RCC 7860 (cell line): ENCODE measurements around the gene STIP1.

Source experiments
- DNase-seq: peaks from one replicate; pipeline ENCODE4 v3.0.0-alpha.2; 2015; ENCODE audit warnings: low spot score
- FAIRE-seq: peaks from 2 replicates; lab custom pipeline; 2012; peaks lifted over from hg19 to GRCh38; lab: Jason Lieb, UNC

The STIP1 gene

GRCh38 chr11:64220798-64221197, 34.8 kb downstream of the STIP1 start:
- no peak for FAIRE-seq

GRCh38 chr11:64222651-64223000, 36.7 kb downstream of the STIP1 start:
- no peak for FAIRE-seq
- no peak for DNase-seq

More at GRCh38 chr11:64220798-64221197, 34.8 kb downstream of the STIP1 start:
- DNase-seq: no peak

- DNase-seq (no peak), FAIRE-seq (no peak)
These were observed 37.2 kb downstream of the STIP1 start for GRCh38 chr11:64223001-64223651.

- FAIRE-seq: no peak
- no peak for DNase-seq
These were observed 38.4 kb downstream of the STIP1 start for GRCh38 chr11:64224151-64224890.

GRCh38 chr11:64224891-64225607, 39.1 kb downstream of the STIP1 start:
- FAIRE-seq (no peak), DNase-seq (no peak)

GRCh38 chr11:64225608-64226506, 39.9 kb downstream of the STIP1 start, which contains the start of the genes NUDT22 and TRPT1:
NUDT22 (plus strand) TSS chr11:64226274; CDS start chr11:64226653, 379 bp downstream.
TRPT1 (minus strand) TSS chr11:64226186; CDS start chr11:64225860, 326 bp downstream.
- FAIRE-seq (no peak), DNase-seq (peak; percentile 53)

- FAIRE-seq: no peak
- peak; percentile 36 for DNase-seq
These were observed 40.6 kb downstream of the STIP1 start for GRCh38 chr11:64226507-64227051.

- FAIRE-seq: no peak
- DNase-seq: no peak
These were observed 41.5 kb downstream of the STIP1 start for GRCh38 chr11:64227405-64227956.

GRCh38 chr11:64229090-64229743, 43.2 kb downstream of the STIP1 start:
- DNase-seq (no peak), FAIRE-seq (no peak)

GRCh38 chr11:64229744-64230170, 43.8 kb downstream of the STIP1 start:
- DNase-seq: no peak
- FAIRE-seq: no peak

GRCh38 chr11:64230171-64230984, 44.4 kb downstream of the STIP1 start, which contains the start of gene DNAJC4:
DNAJC4 (plus strand) TSS chr11:64230548; CDS start chr11:64230855, 307 bp downstream.
- FAIRE-seq (peak; percentile 38), DNase-seq (peak; percentile 73)

GRCh38 chr11:64230985-64231365, 45.0 kb downstream of the STIP1 start:
- FAIRE-seq: no peak
- no peak for DNase-seq

GRCh38 chr11:64231546-64231945, 45.6 kb downstream of the STIP1 start:
- FAIRE-seq (no peak), DNase-seq (no peak)

- no peak for FAIRE-seq
These were observed 46.4 kb downstream of the STIP1 start for GRCh38 chr11:64232182-64232966.

GRCh38 chr11:64232967-64233315, 47.0 kb downstream of the STIP1 start:
- FAIRE-seq: no peak

More at GRCh38 chr11:64232182-64232966, 46.4 kb downstream of the STIP1 start:
- no peak for DNase-seq

GRCh38 chr11:64233913-64234586, 48.1 kb downstream of the STIP1 start, which contains the start of gene VEGFB:
VEGFB (plus strand) TSS chr11:64234584; CDS start chr11:64234834, 250 bp downstream.
- FAIRE-seq (no peak), DNase-seq (no peak)

More at GRCh38 chr11:64232967-64233315, 47.0 kb downstream of the STIP1 start:
- DNase-seq: no peak
